Measurements from ENCODE around the gene RANBP3.

Gene RANBP3

DNA sequence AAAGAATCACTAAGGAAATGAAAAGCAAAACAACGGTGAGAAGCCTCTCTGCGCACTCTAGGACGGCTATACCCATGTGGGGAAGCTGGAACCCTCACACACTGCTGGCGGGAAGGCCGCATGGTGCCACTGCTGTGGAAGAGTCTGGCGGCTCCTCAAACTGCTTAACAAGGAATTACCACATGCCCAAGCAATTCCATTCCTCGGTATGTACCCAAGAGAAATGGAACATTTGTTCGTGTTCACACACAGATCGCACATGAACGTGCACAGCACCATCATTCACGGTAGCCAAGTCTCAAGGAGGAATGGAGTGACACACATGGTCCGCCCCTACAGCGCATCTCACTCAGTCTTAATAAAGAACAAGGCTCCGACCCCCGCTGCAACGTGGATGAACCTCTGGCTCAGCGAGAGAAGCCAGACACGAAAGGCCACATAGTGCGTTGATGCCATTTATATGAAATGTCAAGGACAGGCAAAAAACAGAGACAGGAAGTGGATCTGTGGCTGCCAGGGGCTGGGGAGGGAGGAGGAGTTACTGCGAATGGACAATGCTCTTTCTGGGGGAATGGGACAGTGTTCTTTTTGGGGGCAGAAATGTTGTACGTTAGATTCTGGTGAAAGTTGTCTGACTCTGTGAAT is 56.3 kb downstream of the RANBP3 start:
- DNase-seq = no peak

DNA sequence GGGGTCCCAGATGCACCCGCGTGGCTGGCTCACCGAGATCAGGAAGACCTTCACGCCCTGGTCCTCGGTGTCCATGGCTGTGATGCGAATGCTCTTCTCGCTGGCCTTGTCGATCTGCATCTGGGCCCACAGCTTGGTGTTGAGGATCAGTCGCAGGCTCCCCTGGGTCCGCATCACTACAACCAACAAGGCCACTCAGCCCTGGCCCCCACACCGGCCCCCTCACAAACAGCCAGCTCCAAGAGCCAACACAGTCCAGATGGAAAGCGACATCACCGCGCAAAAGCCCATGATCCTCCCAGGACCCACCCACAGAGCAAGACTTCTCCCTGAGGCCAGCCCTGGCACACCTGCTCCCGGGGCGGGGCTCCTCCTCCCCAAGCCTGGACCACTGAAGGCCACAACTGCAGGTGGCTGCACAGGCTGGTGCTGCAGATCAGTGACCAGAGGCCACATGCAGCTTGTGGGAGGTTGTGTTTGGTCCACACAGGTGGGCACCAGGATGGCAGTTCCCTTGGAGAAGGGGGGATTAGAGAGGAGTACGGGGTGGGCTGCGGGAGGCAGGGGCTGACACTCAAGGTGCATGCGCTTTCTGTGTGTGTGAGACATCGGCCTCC is 59.4 kb downstream of the RANBP3 start:
- no peak for DNase-seq

GRCh38 chr19:5917431-5918107 is 60.4 kb downstream of the RANBP3 start:
- no peak for DNase-seq

DNA sequence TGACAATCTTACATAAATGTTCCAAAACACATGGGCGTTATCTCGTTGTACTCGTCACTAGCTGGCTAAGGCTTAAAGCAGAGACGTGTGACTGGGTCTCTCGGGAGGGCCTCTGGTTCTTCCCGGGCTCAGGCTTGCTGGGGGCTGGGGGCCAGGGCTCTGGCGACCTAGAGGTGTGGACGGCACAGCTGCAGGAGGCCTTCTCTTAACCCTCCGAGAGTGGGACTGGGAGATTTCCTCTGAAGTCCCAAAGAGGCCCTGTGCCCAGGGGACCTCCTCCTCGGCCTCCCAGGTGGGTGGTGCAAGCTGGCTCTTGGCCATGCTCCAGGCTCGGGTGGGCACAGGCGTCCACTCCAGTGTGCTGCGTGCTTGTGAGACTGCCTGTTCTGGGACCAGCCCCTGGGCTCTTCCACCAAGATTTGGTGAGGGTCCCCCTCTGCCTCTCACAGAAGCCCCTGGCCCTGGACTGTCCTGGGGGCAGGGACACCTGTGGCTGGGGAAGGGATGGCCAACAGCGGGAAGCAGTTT is 61.7 kb downstream of the RANBP3 start:
- DNase-seq = no peak

GRCh38 chr19:5915782-5916165 is 62.2 kb downstream of the RANBP3 start:
- DNase-seq = no peak

DNA sequence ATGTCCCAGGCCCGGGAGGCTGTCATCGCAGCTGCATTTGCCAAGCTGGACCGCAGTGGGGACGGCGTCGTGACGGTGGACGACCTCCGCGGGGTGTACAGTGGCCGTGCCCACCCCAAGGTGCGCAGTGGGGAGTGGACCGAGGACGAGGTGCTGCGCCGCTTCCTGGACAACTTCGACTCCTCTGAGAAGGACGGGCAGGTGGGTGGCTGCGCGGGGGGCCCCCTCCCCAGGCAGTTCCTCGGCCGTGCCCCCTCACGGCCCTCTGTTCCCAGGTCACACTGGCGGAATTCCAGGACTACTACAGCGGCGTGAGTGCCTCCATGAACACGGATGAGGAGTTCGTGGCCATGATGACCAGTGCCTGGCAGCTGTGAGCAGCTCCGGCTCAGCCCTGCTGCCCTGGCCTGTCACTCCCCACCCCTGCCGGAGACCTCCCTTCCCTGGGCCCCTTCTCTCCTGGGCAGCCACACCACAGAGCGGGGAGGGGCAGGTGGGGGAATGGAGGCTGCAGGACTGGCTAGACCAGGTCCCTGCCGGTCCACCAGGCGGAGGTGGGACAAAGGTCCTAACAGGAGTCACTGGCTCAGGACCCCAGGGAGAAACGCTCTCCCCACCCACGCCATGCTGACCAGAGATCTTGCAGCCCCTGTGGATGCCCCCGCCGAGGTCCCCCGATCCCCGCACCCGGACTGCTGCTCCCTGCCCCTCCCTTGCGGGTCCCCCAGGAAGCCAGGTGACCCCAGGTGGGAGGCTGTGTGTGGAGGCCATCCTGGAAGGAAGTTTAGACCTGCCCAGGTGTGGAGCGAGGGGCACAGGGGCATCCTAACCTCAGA is 62.8 kb downstream of the RANBP3 start:
- no peak for DNase-seq

GRCh38 chr19:5914358-5914774 is 63.6 kb downstream of the RANBP3 start:
- no peak for DNase-seq

- no peak for DNase-seq
Measured at GRCh38 chr19:5913739-5914357, 64.1 kb downstream of the RANBP3 start, which contains the start of gene CAPS. Gene CAPS, plus strand, starts transcription at chr19:5914254. Its CDS starts 153 bp downstream, at chr19:5914407.

DNA sequence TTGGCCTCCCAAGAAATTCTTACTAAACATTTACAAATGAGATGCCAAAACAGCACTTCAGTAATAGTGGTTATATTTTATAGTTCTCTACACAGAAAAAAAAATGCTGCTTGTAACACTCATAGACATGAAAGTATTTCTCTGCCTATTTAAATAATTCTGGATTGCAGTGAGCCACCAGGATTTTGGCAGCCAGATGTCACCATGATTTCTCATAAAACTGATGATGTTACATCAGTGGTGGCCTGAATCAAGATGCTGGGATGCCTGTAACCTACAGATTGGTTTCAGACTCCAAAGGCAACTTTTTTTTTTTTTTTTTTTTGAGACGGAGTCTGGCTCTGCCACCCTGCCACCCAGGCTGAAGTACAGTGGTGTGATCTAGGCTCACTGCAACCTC is 66.6 kb downstream of the RANBP3 start:
- DNase-seq = no peak

GRCh38 chr19:5910638-5910907 is 67.4 kb downstream of the RANBP3 start:
- DNase-seq = no peak

DNA sequence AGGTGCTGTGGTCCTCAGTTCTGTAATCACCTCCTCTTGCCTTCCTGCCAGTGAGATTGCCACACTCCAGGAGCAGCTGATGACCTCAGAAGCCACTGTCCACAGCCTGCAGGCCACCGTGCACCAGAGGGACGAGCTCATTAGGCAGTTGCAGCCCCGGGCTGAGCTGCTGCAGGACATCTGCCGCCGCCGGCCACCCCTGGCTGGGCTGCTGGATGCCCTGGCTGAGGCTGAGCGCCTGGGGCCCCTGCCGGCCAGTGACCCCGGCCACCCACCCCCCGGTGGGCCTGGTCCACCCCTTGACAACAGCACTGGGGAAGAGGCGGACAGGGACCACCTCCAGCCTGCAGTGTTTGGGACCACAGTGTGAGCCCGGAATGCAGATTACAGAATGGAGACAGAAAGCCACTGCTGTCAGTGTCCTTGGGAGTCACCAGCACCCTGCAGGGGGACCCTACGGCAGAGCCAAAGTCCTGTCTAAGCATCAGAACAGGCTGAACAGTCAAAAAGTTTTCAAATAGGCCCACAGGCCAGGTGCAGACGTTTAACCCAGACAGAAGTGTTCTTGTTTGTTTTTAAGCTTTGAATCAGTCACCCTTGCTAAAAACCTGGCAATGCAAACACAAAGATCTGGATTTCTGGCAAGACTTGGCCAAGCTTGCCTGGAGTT is 69.0 kb downstream of the RANBP3 start:
- peak in 1 of 3 experiments; percentile 31 for DNase-seq

DNA sequence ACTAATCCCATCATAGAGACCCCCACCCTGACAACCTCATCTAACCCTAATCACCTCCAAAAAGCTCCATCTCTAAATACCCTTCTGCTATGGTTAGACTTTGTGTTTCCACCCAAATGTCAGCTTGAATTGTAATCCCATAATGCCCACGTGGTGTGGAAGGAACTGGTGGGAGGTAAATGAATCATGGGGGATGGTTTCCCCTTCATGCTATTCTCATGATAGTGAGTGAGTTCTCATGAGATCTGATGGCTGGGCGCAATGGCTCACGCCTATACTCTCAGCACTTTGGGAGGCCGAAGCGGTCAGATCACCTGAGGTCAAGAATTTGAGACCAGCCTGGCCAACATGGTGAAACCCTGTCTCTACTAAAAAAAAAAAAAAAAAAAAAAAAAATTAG is 70.7 kb downstream of the RANBP3 start:
- DNase-seq = no peak

GRCh38 chr19:5905114-5905778 is 72.7 kb downstream of the RANBP3 start:
- no peak for DNase-seq

DNA sequence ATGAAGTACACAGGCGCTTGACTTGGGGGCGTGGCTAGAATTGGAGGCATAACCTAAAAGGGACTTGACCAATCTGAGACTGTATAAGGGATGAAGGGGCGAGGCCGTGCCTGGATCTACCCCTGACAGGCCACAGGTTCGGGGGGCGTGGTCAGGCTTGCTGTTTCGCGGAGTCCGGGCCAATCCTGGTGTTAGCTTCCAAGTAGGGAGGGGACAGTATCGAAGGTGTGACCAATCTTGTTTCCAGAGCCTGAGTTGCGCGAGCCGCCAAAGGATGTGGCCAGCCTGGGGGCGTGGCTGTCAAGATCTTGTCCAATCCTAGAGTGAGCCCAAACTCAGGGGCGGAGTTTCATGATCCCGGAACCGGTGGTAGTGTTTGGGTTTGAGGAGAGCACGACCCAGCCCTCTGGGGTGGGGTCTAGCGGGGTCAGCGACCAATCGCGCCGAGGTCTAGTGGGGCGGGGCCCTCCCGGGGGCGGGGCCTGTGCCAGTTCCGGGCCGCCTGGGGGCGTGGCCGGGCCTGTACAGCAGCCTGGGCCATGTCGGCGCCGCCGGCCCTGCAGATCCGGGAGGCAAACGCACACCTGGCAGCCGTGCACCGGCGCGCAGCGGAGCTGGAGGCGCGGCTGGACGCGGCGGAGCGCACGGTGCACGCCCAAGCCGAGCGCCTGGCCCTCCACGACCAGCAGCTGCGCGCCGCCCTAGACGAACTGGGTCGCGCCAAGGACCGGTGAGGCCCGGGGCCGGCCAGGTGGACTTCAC is 73.4 kb downstream of the RANBP3 start, which contains the start of gene VMAC:
VMAC (plus strand) TSS at position 521 of the 762 bp plus-strand sequence; CDS start at position 540, 19 bp downstream.
- peak; percentile 98 to 100 (median 100) for DNase-seq

GRCh38 chr19:5903624-5904351 is 74.2 kb downstream of the RANBP3 start, which contains the start of gene NDUFA11:
Gene NDUFA11, minus strand, starts transcription at chr19:5903790. Its CDS starts 82 bp downstream, at chr19:5903708.
- peak; percentile 91 to 100 (median 99) for DNase-seq

DNA sequence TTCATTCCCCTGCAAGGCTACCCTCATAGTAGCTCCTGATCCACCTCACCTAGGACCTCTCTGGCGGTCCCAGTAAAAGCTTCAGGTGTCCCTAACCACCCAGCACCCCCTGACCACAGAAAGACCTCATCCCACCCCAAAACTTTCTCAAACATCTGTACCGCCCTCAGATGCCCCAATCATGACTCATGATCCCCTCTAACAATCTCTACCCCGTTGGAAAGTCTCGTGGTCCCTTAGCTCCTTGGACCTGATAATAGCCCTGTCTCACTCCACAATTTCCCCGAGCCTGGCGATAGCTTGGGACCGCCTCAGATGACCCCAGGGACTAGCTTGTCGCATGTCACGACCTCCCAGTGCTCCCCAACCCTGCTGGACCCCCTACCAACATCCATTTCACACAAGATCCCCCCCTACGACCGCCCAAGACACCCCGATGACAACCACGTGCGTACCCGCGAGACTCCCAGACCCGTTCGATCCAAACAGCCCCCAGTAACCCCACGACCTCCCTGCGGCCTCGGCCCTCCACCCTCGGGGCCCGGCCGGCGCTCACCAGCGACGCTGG is 74.8 kb downstream of the RANBP3 start:
- no peak for DNase-seq

- DNase-seq = no peak
Measured at GRCh38 chr19:5900976-5901375, 77.0 kb downstream of the RANBP3 start.

- no peak for DNase-seq
Measured at GRCh38 chr19:5899728-5900526, 78.0 kb downstream of the RANBP3 start.
